ENCODE results near the gene RASAL2. TPM values are rescaled to one million over a fixed set of nuclear protein-coding genes. Genes with fewer than 3 reads are reported as not detected.
A peak's percentile ranks its signal among the peaks of the same experiment; 100 is the strongest.

The RASAL2 gene
- total RNA-seq, 1 experiment from 2014 or later: 32.4 TPM

- no peak for TF ChIP-seq CTCF (IDR thresholded peaks at IDR 0.05; ENCODE audit: unreplicated experiment)
- CTCF ChIA-PET: no interaction called here
- no peak for DNase-seq
- Mint-ChIP-seq H3K27me3 (ENCODE audit: unreplicated experiment) (no peaks in the 10 kb centered on the region), H3K4me3 (ENCODE audit: low read depth, unreplicated experiment) (no peak overlapping the region), H3K4me1 (ENCODE audit: low read depth, unreplicated experiment) (peaks cover 20% of the 10 kb centered on the region), H3K36me3 (ENCODE audit: insufficient read depth, unreplicated experiment) (no peaks in the 10 kb centered on the region), H3K9me3 (ENCODE audit: low read depth, unreplicated experiment) (peaks cover 2% of the 10 kb centered on the region), H3K27ac (ENCODE audit: unreplicated experiment) (no peak overlapping the region)
- intact Hi-C loops (cut with micrococcal nuclease; ENCODE audit: unreplicated experiment): no loop called here
- no TSS peak for BruUV-seq (replicated peaks)
These were observed 138.2 kb downstream of the RASAL2 start for GRCh38 chr1:178232108-178232507.

- Mint-ChIP-seq H3K9me3 (ENCODE audit: low read depth, unreplicated experiment) (peaks cover 2% of the 10 kb centered on the region), H3K27ac (ENCODE audit: unreplicated experiment) (no peak overlapping the region), H3K27me3 (ENCODE audit: unreplicated experiment) (no peaks in the 10 kb centered on the region), H3K4me3 (ENCODE audit: low read depth, unreplicated experiment) (no peak overlapping the region), H3K4me1 (ENCODE audit: low read depth, unreplicated experiment) (peaks cover 21% of the 10 kb centered on the region), H3K36me3 (ENCODE audit: insufficient read depth, unreplicated experiment) (no peaks in the 10 kb centered on the region)
- DNase-seq: no peak
- CTCF ChIA-PET: no interaction called here
- no peak for TF ChIP-seq CTCF (IDR thresholded peaks at IDR 0.05; ENCODE audit: unreplicated experiment)
- BruUV-seq (replicated peaks): no TSS peak
- intact Hi-C loops (cut with micrococcal nuclease; ENCODE audit: unreplicated experiment): no loop called here
These were observed 139.0 kb downstream of the RASAL2 start for GRCh38 chr1:178232949-178233348.

- DNase-seq: no peak
- no peaks in the 10 kb centered on the region for H3K9me3 Mint-ChIP-seq (ENCODE audit: low read depth, unreplicated experiment)
- no TSS peak for BruUV-seq (replicated peaks)
- intact Hi-C loops (cut with micrococcal nuclease; ENCODE audit: unreplicated experiment): loop anchor here (5.0 kb wide), 1 partner anchor 110 kb away; no protein-coding TSS in a partner anchor
- no peak overlapping the region for H3K4me3 Mint-ChIP-seq (ENCODE audit: low read depth, unreplicated experiment)
- H3K27me3 Mint-ChIP-seq (ENCODE audit: unreplicated experiment): no peaks in the 10 kb centered on the region
- H3K4me1 Mint-ChIP-seq (ENCODE audit: low read depth, unreplicated experiment): peaks cover 37% of the 10 kb centered on the region
- no peak for TF ChIP-seq CTCF (IDR thresholded peaks at IDR 0.05; ENCODE audit: unreplicated experiment)
- H3K36me3 Mint-ChIP-seq (ENCODE audit: insufficient read depth, unreplicated experiment): peaks cover 9% of the 10 kb centered on the region
- CTCF ChIA-PET: no interaction called here
- H3K27ac Mint-ChIP-seq (ENCODE audit: unreplicated experiment): no peak overlapping the region
These were observed 143.2 kb downstream of the RASAL2 start for GRCh38 chr1:178237121-178237520.

- H3K27me3 Mint-ChIP-seq (ENCODE audit: unreplicated experiment): no peaks in the 10 kb centered on the region
- H3K36me3 Mint-ChIP-seq (ENCODE audit: insufficient read depth, unreplicated experiment): peaks cover 9% of the 10 kb centered on the region
- peaks cover 46% of the 10 kb centered on the region for H3K4me1 Mint-ChIP-seq (ENCODE audit: low read depth, unreplicated experiment)
- H3K27ac Mint-ChIP-seq (ENCODE audit: unreplicated experiment): peak overlapping the region; percentile 65
- BruUV-seq (replicated peaks): no TSS peak
- intact Hi-C loops (cut with micrococcal nuclease; ENCODE audit: unreplicated experiment): loop anchor here (2.0 to 5.0 kb wide), 3 partner anchors 40 to 146 kb away; no protein-coding TSS in a partner anchor
- peaks cover 2% of the 10 kb centered on the region for H3K9me3 Mint-ChIP-seq (ENCODE audit: low read depth, unreplicated experiment)
- CTCF ChIA-PET: interaction anchor here (0.6 to 1.5 kb wide), 10 partner anchors 14 to 327 kb away, joined by 3 to 5 read pairs (median 4); partner anchors contain the start of gene RASAL2
- H3K4me3 Mint-ChIP-seq (ENCODE audit: low read depth, unreplicated experiment): peak overlapping the region; percentile 29
- peak; percentile 41 for DNase-seq
- no peak for TF ChIP-seq CTCF (IDR thresholded peaks at IDR 0.05; ENCODE audit: unreplicated experiment)
These were observed 145.0 kb downstream of the RASAL2 start for GRCh38 chr1:178238722-178239510.
